Neural crest cell (in vitro differentiated cells): ENCODE results near the gene MRPL50. TPM values are rescaled to one million over a fixed set of nuclear protein-coding genes. Genes with fewer than 3 reads are reported as not detected.

Experiments
- DNase-seq: peaks from one replicate; pipeline ENCODE4 v3.0.0; 2021; ENCODE audit warnings: low read depth, mixed read lengths, low spot score
- H3K27ac Mint-ChIP-seq: one replicate; pipeline ENCODE4 v1.8.0; 2021; ENCODE audit warnings: mild to moderate bottlenecking, mixed read lengths; ENCODE audit not compliant: unreplicated experiment
- H3K27me3 Mint-ChIP-seq: 2 replicates; pipeline ENCODE4 v1.8.0; 2021; ENCODE audit warnings: low read depth, mild to moderate bottlenecking, mixed read lengths
- H3K36me3 Mint-ChIP-seq: 2 replicates; pipeline ENCODE4 v1.8.0; 2021; ENCODE audit warnings: low read depth, mild to moderate bottlenecking, mixed read lengths
- H3K4me1 Mint-ChIP-seq: 2 replicates; pipeline ENCODE4 v1.8.0; 2021; ENCODE audit warnings: mixed read lengths
- H3K4me3 Mint-ChIP-seq: one replicate; pipeline ENCODE4 v1.8.0; 2021; ENCODE audit warnings: mild to moderate bottlenecking, mixed read lengths
- H3K9me3 Mint-ChIP-seq: 2 replicates; pipeline ENCODE4 v1.8.0; 2021; ENCODE audit warnings: mixed read lengths
- CTCF ChIP-seq: fragments of 200-600 bp; sonication (generic); conservative IDR thresholded peaks from 2 replicates; pipeline ENCODE4 v1.5.0; 2021; ENCODE audit warnings: antibody characterized with exemption, mild to moderate bottlenecking
- total RNA-seq: library from RNA; stranded (reverse); gene quantifications from 2 replicates; pipeline ENCODE4 v1.2.1, GENCODE V29; 2021

MRPL50 gene
- total RNA-seq, 1 donor from 2014 or later = 17.3 TPM

- H3K4me3 Mint-ChIP-seq = no peak overlapping the region
- H3K36me3 Mint-ChIP-seq = no peaks in the 10 kb centered on the region
- DNase-seq = no peak
- H3K27me3 Mint-ChIP-seq = peaks cover 3% of the 10 kb centered on the region
- no peaks in the 10 kb centered on the region for H3K9me3 Mint-ChIP-seq
- no peak for TF ChIP-seq CTCF
- no peaks in the 10 kb centered on the region for H3K4me1 Mint-ChIP-seq
- no peak overlapping the region for H3K27ac Mint-ChIP-seq
Measured at GRCh38 chr9:101352892-101353463, 45.4 kb downstream of the MRPL50 start.

- Mint-ChIP-seq H3K36me3 (no peaks in the 10 kb centered on the region), H3K4me1 (no peaks in the 10 kb centered on the region)
Measured at GRCh38 chr9:101350285-101350684, 48.1 kb downstream of the MRPL50 start.

GRCh38 chr9:101342595-101342994, 55.8 kb downstream of the MRPL50 start:
- Mint-ChIP-seq H3K4me1 (no peaks in the 10 kb centered on the region), H3K27me3 (peaks cover 3% of the 10 kb centered on the region), H3K27ac (no peak overlapping the region), H3K9me3 (no peaks in the 10 kb centered on the region), H3K36me3 (no peaks in the 10 kb centered on the region), H3K4me3 (no peak overlapping the region)
- no peak for DNase-seq
- TF ChIP-seq CTCF = no peak

More at GRCh38 chr9:101350285-101350684, 48.1 kb downstream of the MRPL50 start:
- H3K27me3 Mint-ChIP-seq = peaks cover 8% of the 10 kb centered on the region
- no peak overlapping the region for H3K4me3 Mint-ChIP-seq
- no peak overlapping the region for H3K27ac Mint-ChIP-seq
- H3K9me3 Mint-ChIP-seq = no peaks in the 10 kb centered on the region
- no peak for DNase-seq
- TF ChIP-seq CTCF = no peak

- Mint-ChIP-seq H3K27me3 (peaks cover under 1% of the 10 kb centered on the region), H3K36me3 (no peaks in the 10 kb centered on the region), H3K4me3 (no peak overlapping the region), H3K9me3 (no peaks in the 10 kb centered on the region), H3K4me1 (no peaks in the 10 kb centered on the region), H3K27ac (no peak overlapping the region)
- TF ChIP-seq CTCF = no peak
- no peak for DNase-seq
Measured at GRCh38 chr9:101341958-101342357, 56.5 kb downstream of the MRPL50 start.

Other genes starting within 250 kb of the MRPL50 start
- 0.16 and 0.30 TPM in 2 replicates for gene BAAT, start 13.6 kb downstream of the MRPL50 start, total RNA-seq
- 23.6 and 24.0 TPM in 2 replicates for gene ZNF189, start 233 bp upstream of the MRPL50 start, total RNA-seq
- gene ALDOB, start 37.2 kb upstream of the MRPL50 start, total RNA-seq = not detected in 2 replicates
- 66.6 and 70.2 TPM in 2 replicates for gene RNF20, start 135.2 kb upstream of the MRPL50 start, total RNA-seq
- not detected in 2 replicates for gene PPP3R2, start 196.4 kb upstream of the MRPL50 start, total RNA-seq